Liver (tissue), 9 donors: ENCODE measurements around the gene GNB1L. TPM values are rescaled to one million over a fixed set of nuclear protein-coding genes. Genes with fewer than 3 reads are reported as not detected.

Experiments
- DNase-seq: peaks from one replicate; pipeline ENCODE4 v3.0.0-alpha.2; 2017; ENCODE audit warnings: low spot score
- H3K27ac ChIP-seq, 2 donors: one replicate each; pipeline ENCODE4 v1.7.0; 2013; ENCODE audit warnings: inconsistent platforms in 2 of 2, low read length in 2 of 2, control low read depth in 1 of 2, low read depth in 1 of 2, mild to moderate bottlenecking in 1 of 2
- H3K27me3 ChIP-seq, 4 donors: one replicate each; pipeline versions ENCODE4 v1.6.1 to v1.7.0; 2013; ENCODE audit warnings: low read length in 3 of 4, inconsistent platforms in 1 of 4, mild to moderate bottlenecking in 1 of 4, moderate library complexity in 1 of 4; ENCODE audit not compliant: control insufficient read depth in 4 of 4, insufficient read depth in 4 of 4
- H3K36me3 ChIP-seq, 4 donors: one replicate each; pipeline versions ENCODE4 v1.6.1 to v1.7.0; 2013; ENCODE audit warnings: low read length in 3 of 4, mild to moderate bottlenecking in 3 of 4, low read depth in 1 of 4, moderate library complexity in 1 of 4; ENCODE audit not compliant: control insufficient read depth in 4 of 4, insufficient read depth in 3 of 4
- H3K4me1 ChIP-seq, 4 donors: one replicate each; pipeline versions ENCODE4 v1.6.1 to v1.7.0; 2013; ENCODE audit warnings: low read length in 3 of 4, mild to moderate bottlenecking in 3 of 4, moderate library complexity in 1 of 4; ENCODE audit not compliant: control insufficient read depth in 4 of 4, insufficient read depth in 4 of 4
- H3K4me3 ChIP-seq, 3 donors: one replicate each; pipeline versions ENCODE4 v1.6.1 to v1.7.0; 2013; ENCODE audit warnings: low read length in 3 of 3, control low read depth in 1 of 3, low read depth in 1 of 3, mild to moderate bottlenecking in 1 of 3
- H3K9ac ChIP-seq, 2 donors: one replicate each; pipeline ENCODE4 v1.7.0; 2013; ENCODE audit warnings: low read length in 2 of 2, mild to moderate bottlenecking in 2 of 2, moderate library complexity in 2 of 2, control low read depth in 1 of 2, low read depth in 1 of 2
- H3K9me3 ChIP-seq, 4 donors: one replicate each; pipeline versions ENCODE4 v1.6.1 to v1.7.0; 2013; ENCODE audit warnings: low read length in 3 of 4; ENCODE audit not compliant: control insufficient read depth in 4 of 4
- ATF3 ChIP-seq: IDR thresholded peaks from 2 replicates; pipeline ENCODE4 v1.6.1; 2016; ENCODE audit warnings: antibody characterized with exemption
- CTCF ChIP-seq: fragments of 150-350 bp; IDR thresholded peaks from 2 replicates; pipeline ENCODE4 v1.5.1; 2017; ENCODE audit warnings: improper control_type of control experiment, low read depth, low read length; ENCODE audit not compliant: missing input control
- EGR1 ChIP-seq, 2 donors: IDR thresholded peaks; 2 replicates each; pipeline ENCODE4 v1.6.1; 2016 to 2018; ENCODE audit warnings: antibody characterized with exemption in 2 of 2, low read depth in 2 of 2
- FOXA1 ChIP-seq: IDR thresholded peaks from 2 replicates; pipeline ENCODE4 v1.6.1; 2016; ENCODE audit warnings: antibody characterized with exemption
- FOXA2 ChIP-seq: IDR thresholded peaks from 2 replicates; pipeline ENCODE4 v1.6.1; 2016; ENCODE audit warnings: antibody characterized with exemption
- GABPA ChIP-seq, 2 donors: IDR thresholded peaks in 1 of 2; conservative IDR thresholded peaks in 1 of 2; 2 replicates each; pipeline ENCODE4 v1.6.1; 2016; ENCODE audit warnings: antibody characterized with exemption in 2 of 2, mild to moderate bottlenecking in 1 of 2, moderate library complexity in 1 of 2
- HNF4A ChIP-seq, 2 donors: conservative IDR thresholded peaks; 2 replicates each; pipeline ENCODE4 v1.6.1; 2016; ENCODE audit warnings: antibody characterized with exemption in 2 of 2, mild to moderate bottlenecking in 2 of 2
- HNF4G ChIP-seq: IDR thresholded peaks from 2 replicates; pipeline ENCODE4 v1.6.1; 2016; ENCODE audit warnings: antibody characterized with exemption
- JUND ChIP-seq, 2 donors: IDR thresholded peaks; 2 replicates each; pipeline ENCODE4 v1.6.1; 2016; ENCODE audit warnings: antibody characterized with exemption in 2 of 2
- MAX ChIP-seq: IDR thresholded peaks from 2 replicates; pipeline ENCODE4 v1.6.1; 2016; ENCODE audit warnings: antibody characterized with exemption
- NR2F2 ChIP-seq: IDR thresholded peaks from 2 replicates; pipeline ENCODE4 v1.6.1; 2016; ENCODE audit warnings: antibody characterized with exemption
- RAD21 ChIP-seq, 2 donors: IDR thresholded peaks; 2 replicates each; pipeline ENCODE4 v1.6.1; 2016; ENCODE audit warnings: antibody characterized with exemption in 2 of 2, mild to moderate bottlenecking in 2 of 2
- REST ChIP-seq: IDR thresholded peaks from 2 replicates; pipeline ENCODE4 v1.6.1; 2016; ENCODE audit warnings: antibody characterized with exemption, mild to moderate bottlenecking
- RXRA ChIP-seq, 2 donors: IDR thresholded peaks; 2 replicates each; pipeline ENCODE4 v1.6.1; 2017 to 2018; ENCODE audit warnings: antibody characterized with exemption in 2 of 2, mild to moderate bottlenecking in 1 of 2
- SP1 ChIP-seq: IDR thresholded peaks from 2 replicates; pipeline ENCODE4 v1.6.1; 2018; ENCODE audit warnings: antibody characterized with exemption, mild to moderate bottlenecking
- TAF1 ChIP-seq: conservative IDR thresholded peaks from 2 replicates; pipeline ENCODE4 v1.6.1; 2016; ENCODE audit warnings: antibody characterized with exemption, mild to moderate bottlenecking
- YY1 ChIP-seq: IDR thresholded peaks from 2 replicates; pipeline ENCODE4 v1.6.1; 2016; ENCODE audit warnings: antibody characterized with exemption, mild to moderate bottlenecking
- ZBTB33 ChIP-seq: IDR thresholded peaks from 2 replicates; pipeline ENCODE4 v1.6.1; 2016; ENCODE audit warnings: antibody characterized with exemption
- WGBS: extraction: QIAGEN DNeasy Blood & Tissue Kit; methylation state at CpG from one replicate; pipeline ENCODE4 v1.1.7; 2013; 5-methylcytosine and 5-hydroxymethylcytosine counted together
- polyA plus RNA-seq, 2 donors: library from polyadenylated mRNA; stranded (reverse) in 1 of 2; unstranded in 1 of 2; fragments of 200-250 nt in 1 of 2; fragments of >200 nt in 1 of 2; fragmentation: Nextera tagmentation in 1 of 2; extraction: Ambion mirVana in 1 of 2; gene quantifications; one replicate each; pipeline versions ENCODE4 v1.2.1 to v1.2.3, GENCODE V29; 2013 to 2015
- total RNA-seq, 2 donors: library from RNA; depleted of rRNA; stranded (reverse); fragments of >200 nt; gene quantifications; one replicate each; pipeline ENCODE4 v1.2.3, GENCODE V29; 2014
- donor health status: healthy.
- donor health status: healthy.
- donor health status: healthy.
- donor health status: healthy.
- donor health status: healthy.

The GNB1L gene
- total and polyA plus RNA-seq, 4 donors: 1.5 to 3.6 (median 1.9) TPM

GRCh38 chr22:19742160-19743066 is 112.3 kb downstream of the GNB1L start:
- Histone ChIP-seq H3K27ac (no peak overlapping the region), H3K9me3 (no peaks in the 10 kb centered on the region), H3K4me3 (no peak overlapping the region), H3K9ac (no peak overlapping the region), H3K4me1 (no peaks in the 10 kb centered on the region), H3K27me3 (no peaks in the 10 kb centered on the region), H3K36me3 (no peaks in the 10 kb centered on the region)
- no peak for DNase-seq
- TF ChIP-seq FOXA2: no peak
- no peak for TF ChIP-seq RXRA (IDR thresholded peaks at IDR 0.05)
- no peak for TF ChIP-seq NR2F2
- no peak for TF ChIP-seq CTCF
- TF ChIP-seq YY1: no peak
- TF ChIP-seq MAX: no peak
- TF ChIP-seq SP1: no peak
- no peak for TF ChIP-seq REST
- TF ChIP-seq GABPA (IDR thresholded peaks at IDR 0.05 in 1 of 2, conservative IDR thresholded peaks at IDR 0.05 in 1 of 2): no peak
- TF ChIP-seq ZBTB33: no peak
- TF ChIP-seq HNF4G: no peak
- TF ChIP-seq HNF4A (conservative IDR thresholded peaks at IDR 0.05): no peak
- no peak for TF ChIP-seq FOXA1
- no peak for TF ChIP-seq ATF3
- TF ChIP-seq TAF1: no peak
- no peak for TF ChIP-seq EGR1 (IDR thresholded peaks at IDR 0.05; ENCODE audit: low read depth in 2 of 2)
- no peak for TF ChIP-seq JUND (IDR thresholded peaks at IDR 0.05)
- no peak for TF ChIP-seq RAD21 (IDR thresholded peaks at IDR 0.05)
- WGBS: 92% methylated on average over 21 of the region's 21 CpGs
